Measurements from ENCODE around the gene TCEANC2.

TCEANC2 gene

DNA sequence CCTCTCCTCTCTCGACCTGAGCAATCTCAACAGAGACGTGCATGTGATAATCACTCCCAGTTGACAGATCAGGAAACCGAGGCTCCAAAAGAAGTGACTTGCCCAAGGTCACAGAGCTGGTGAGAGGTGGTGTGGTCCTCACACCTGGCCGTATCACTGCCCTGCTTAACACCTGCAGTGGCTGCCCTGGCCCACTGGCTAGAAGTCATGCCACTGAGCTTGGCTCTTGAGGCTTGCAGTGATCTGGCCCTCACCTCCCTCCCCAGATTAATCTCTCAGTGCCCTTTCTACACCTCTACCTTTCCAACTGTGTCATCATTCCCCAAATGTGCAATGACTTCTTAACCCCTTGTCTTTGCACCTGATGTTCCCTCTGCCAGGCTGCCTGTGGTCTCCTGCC, 60.6 kb downstream of the TCEANC2 start:
- DNase-seq (ENCODE audit: low read depth, low spot score): no peak

- no peak for DNase-seq (ENCODE audit: low read depth, low spot score)
Measured at GRCh38 chr1:54114955-54115354, 61.5 kb downstream of the TCEANC2 start.

GRCh38 chr1:54115520-54115919, 62.1 kb downstream of the TCEANC2 start:
- DNase-seq (ENCODE audit: low read depth, low spot score): no peak

DNA sequence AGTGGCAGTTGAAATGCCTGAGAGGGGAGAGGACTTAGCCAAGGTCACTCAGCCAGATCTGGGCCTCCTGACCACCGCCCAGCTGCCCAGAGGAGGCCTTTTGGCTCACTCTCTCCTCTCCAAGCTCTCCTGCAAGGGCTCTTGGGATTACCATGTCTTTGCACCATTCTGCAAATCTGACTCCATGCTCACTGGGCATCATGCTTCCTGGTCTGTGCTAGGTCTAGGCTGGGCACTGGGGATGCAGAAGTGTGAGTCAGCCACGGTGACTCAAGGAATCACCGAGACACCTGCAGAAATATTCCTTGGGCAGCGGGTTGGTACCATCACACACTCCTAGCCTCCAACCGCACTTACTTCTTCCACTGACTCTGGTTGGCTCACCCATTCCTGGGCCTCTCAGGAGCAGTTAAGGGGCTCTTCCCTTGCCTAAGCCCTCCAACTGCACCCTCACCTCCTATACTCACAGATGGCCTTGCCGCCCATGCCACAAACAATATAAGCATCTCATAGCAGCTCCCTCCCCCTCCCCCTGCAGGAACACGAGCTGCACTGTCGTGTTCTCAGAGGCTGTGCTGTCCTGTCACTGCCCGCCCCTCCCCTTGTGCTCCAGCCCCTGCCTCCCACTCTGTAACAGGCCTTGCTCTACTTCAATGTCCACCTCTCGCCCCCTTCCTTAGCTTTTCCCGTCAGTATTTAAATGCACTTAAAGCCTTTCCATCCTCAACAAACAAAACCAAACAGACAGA, 64.6 kb downstream of the TCEANC2 start:
- DNase-seq (ENCODE audit: low read depth, low spot score): no peak

DNA sequence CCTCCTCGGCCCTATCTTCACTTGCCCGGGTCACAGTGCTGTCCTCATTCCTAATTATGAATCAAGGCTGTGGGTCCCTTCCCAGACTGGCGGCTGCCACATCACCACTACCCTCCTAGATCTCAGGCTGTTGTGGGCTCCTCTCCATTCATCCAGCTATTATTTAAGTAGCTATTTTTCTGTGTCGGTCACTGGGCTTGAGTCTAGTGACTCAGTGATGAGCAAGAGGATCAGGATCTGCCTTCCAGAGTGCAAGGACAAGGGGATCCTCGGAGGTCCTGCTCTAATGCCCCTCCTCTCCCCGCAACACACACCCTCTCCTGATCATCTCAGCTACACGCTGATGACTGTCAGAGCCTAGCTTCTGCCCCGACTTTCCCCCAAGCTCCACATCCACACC, 65.3 kb downstream of the TCEANC2 start:
- DNase-seq (ENCODE audit: low read depth, low spot score): no peak

DNA sequence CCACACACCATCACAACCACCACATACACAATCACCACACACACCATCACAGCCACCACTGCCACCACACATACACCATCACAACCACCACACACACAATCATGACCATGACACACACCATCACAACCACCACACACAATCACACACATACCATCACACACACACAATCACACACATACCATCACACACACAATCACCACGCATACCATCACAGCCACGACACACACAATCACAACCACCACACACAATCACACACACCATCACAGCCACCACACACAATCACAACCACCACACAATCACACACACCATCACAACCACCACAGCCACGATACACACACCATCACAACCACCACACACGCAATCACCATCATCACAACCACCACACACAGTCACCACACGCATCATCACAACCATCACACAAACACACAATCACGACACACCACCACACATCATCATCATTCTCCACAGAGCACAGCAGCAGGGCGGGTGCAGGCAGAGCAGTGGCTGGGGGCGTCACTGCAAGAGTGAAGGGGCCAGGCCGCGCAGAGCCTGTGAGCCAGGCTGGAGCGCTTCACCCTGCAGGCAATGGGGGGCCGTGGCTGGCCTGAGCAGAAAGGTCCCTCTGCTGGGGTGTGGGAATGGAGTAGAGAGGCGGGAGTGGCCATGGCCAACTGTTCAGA, 66.8 kb downstream of the TCEANC2 start:
- no peak for DNase-seq (ENCODE audit: low read depth, low spot score)

DNA sequence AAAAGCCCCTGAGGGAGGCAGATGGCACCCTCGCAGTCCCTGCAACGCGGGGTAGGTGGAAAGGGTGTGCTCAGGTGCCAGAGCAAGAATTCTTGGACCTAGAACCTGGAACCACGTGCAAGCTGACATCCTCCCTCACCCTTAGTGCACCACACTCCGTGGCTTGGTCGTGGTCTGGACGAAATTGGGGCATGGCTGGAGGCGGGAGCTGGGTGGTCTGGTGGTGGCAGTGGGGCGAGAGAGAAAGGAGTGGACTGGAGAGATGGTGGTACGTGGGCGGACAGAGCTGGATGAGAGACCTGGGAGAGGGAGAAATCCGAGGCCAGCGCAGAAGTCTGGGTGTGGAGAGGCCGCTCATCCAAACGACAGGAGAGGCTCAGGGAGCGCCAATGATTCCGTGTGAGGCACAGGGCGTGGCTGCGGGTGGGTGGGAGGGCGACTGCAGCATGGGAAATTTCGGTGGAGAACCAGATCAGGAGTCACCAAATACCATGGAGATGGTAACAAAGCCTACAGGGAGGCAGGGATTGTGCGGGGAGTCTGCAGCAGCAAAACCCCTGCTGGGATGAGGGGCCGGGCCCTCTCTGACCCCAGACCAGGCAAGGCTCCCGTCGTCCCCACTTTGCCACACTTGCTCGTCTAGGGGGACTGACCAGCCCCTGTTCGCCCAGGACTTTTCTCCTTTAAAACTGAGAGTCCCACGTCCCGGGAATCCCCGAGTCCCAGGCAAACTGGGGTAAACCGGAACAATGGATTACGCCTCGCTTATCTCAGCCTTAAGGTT, 67.5 kb downstream of the TCEANC2 start:
- DNase-seq (ENCODE audit: low read depth, low spot score): no peak

DNA sequence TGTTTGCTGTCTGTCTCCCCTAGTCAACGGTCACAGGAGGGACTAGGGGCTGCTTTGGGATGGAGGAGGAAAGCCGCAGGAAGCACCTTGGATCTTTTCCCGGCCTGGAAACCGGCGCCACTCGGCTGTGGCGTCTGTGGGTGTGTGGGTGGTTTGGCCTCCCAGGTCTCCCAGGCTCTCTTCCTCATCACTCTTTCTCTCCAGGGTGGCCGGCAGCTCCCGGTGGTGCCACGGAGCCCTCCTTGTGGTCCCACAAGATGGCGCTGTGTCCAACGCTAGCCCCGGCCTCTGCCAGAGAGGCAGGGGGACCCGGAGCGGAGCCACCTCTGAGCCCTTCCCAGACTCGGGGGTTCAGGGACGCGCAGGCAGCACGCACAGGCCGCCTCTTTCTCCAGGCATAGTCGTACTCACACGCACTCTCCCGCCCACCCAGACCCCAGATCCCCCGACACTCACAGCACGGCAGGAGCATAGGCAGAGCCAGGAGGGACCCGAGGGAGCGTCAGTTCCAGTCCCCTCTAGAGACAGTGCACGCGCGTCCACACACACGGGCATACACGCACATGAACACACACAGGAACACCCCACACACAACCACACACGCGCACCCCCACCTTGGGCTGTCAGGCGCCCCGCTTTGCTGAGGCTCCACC, 68.2 kb downstream of the TCEANC2 start:
- peak; percentile 6 for DNase-seq (ENCODE audit: low read depth, low spot score)

- no peak for DNase-seq (ENCODE audit: low read depth, low spot score)
Measured at GRCh38 chr1:54122135-54122751, 68.8 kb downstream of the TCEANC2 start.

DNA sequence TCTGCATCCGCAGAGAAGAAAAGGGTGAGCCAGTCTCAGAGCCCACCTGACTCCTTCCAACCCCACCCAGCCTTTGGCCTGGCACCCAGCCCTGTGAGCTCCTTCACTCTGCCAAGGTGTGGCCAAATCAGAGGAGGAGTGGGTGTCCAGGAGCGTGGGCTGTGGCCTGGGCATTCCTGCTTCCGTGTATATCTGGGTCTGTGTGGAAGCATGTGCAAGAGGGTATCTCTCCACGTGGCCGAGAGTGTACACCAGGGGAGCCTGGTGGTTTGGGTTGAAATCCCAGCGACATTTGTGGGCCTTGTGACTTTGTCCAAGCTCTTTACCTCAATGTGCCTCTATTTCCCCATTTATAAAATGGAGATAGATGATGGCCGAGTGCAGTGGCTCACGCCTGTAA, 69.6 kb downstream of the TCEANC2 start:
- no peak for DNase-seq (ENCODE audit: low read depth, low spot score)

- no peak for DNase-seq (ENCODE audit: low read depth, low spot score)
Measured at GRCh38 chr1:54124472-54124871, 71.1 kb downstream of the TCEANC2 start.

- DNase-seq (ENCODE audit: low read depth, low spot score): no peak
Measured at GRCh38 chr1:54124906-54125305, 71.5 kb downstream of the TCEANC2 start.

DNA sequence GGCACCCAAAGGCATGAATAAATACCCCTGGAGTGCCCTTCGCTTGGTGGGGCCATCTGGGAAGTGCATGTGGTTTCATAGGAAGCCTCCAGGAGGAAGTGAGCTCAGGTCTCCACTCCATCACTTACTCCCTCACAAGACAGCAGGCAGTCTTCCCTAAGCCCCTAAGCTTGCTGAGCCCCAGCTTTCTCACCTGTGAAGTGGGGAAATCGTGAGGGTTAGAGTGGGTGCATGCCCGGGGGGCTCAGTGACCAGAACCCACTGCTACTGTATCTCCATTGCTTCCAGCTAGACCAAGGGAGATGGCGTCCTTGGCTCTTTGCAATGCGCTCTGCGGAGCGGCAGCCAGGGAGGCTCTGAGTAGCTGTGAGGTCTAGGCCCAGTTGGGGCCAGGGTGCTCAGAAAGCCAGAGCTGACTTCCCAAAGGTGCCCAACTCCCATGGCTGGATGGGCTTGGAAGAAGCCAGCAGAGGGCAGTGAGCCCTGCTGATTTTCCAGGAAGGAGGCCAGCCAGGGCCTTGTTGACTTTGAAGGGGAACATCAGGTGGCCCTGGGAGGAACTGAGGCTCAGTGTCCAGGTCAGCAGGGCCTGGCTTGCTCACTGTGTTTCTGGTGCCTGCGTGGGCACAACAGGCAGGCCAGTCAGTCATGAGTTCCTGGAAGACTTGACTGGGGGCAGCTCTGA, 72.1 kb downstream of the TCEANC2 start:
- no peak for DNase-seq (ENCODE audit: low read depth, low spot score)

DNA sequence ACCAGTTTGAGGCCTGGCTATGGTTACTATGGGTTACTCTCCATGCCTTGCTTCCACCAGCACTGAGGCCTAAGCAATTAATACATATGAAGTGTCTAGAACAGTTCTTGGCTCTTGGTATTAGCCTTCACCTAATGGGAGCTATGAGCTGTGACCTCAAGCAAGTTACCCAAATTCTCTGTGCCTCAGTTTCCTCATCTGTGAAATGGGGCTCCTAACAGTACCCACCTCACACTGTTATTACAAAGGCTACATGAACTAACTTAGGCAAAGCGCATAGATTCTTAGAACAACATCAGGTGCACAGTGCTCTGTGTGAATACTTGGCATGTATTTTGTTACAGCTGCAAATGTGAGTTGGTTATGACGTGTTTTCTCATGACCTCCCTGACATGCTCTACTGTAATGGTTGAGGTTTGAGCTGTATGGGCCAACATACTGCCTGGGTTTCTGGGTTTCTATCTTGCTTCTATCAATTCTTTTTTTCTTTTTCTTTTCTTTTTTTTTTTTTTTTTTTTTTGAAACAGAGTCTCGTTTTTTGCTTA, 72.9 kb downstream of the TCEANC2 start:
- DNase-seq (ENCODE audit: low read depth, low spot score): no peak

DNA sequence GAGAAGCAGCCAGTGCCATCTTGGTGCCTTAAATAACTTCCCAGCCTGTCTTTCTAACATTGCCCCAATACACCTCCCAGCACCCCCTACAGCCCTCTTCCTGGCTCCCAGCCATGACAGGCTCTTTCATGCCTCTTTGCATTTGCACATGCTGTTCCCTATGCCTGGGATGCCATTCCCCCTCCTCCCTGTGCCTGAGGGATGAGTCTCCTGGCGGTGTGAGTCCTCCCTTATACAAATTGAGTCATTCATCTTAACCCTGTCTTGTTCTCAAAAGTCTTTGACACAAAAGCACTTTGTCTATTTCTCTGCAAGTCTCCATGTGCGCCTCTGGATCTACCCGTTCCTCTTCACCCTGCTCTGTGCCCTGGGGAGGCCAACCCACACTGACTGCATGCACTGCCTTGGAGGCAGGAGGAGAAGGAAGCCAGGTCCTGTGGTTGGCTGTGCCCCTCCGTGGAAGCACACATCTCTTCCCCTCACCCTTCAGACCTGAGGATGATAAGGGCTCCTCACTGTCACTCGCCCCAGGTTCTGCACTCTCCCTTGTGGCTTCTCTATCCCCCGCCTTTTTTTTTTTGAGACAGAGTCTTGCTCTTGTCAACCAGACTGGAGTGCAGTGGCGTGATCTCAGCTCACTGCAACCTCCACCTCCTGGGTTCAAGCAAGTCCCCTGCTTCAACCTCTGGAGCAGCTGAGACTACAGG, 74.3 kb downstream of the TCEANC2 start:
- DNase-seq (ENCODE audit: low read depth, low spot score): no peak

- no peak for DNase-seq (ENCODE audit: low read depth, low spot score)
Measured at GRCh38 chr1:54129858-54130257, 76.5 kb downstream of the TCEANC2 start.

DNA sequence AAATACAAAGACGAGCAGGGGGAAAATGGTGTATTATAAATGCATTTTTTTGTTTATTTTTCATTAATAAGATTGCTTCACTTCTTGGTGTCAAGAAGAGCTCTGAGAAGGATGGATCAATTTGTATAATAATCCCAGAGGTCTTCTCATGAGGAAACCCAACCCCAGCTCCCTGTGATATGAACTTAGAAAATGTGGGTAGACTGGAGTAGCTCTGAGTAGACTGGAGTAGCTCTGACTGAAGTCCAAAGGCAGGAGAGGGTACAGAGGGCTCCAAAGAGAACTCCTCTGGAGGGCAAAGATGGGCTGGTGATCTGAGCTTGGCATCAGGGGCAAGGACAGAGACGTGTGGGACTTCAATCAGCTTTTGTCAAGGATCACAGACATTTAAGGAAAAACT, 78.0 kb downstream of the TCEANC2 start:
- DNase-seq (ENCODE audit: low read depth, low spot score): no peak

GRCh38 chr1:54132495-54132894, 79.1 kb downstream of the TCEANC2 start:
- DNase-seq (ENCODE audit: low read depth, low spot score): no peak

- DNase-seq (ENCODE audit: low read depth, low spot score): no peak
Measured at GRCh38 chr1:54134295-54134694, 80.9 kb downstream of the TCEANC2 start.
